HG03060 (cell line): ENCODE results near the gene PAX5.

Experiments
- ATAC-seq: cut with Tn5 transposase; IDR thresholded peaks from one replicate; pipeline ENCODE4 v1.9.1; 2021; ENCODE audit warnings: low read depth, moderate number of reproducible peaks; ENCODE audit not compliant: unreplicated experiment

The PAX5 gene

DNA sequence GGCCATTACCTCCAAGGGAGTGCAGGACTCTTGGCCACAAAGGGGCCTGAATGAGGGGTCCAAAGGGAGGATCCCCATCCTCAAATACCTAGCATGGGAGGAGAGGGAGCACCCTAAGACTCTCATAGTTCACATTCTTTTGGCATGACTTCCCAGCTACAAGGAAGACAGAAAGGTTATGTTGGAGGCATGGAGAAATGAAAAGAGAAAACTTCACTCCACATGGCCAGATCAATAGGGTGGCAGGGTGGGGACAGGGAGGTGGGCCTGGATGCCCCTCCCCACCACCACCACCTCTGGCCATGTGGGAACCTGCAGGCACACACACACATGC lies 97.6 kb downstream of the PAX5 start:
- ATAC-seq: no peak

DNA sequence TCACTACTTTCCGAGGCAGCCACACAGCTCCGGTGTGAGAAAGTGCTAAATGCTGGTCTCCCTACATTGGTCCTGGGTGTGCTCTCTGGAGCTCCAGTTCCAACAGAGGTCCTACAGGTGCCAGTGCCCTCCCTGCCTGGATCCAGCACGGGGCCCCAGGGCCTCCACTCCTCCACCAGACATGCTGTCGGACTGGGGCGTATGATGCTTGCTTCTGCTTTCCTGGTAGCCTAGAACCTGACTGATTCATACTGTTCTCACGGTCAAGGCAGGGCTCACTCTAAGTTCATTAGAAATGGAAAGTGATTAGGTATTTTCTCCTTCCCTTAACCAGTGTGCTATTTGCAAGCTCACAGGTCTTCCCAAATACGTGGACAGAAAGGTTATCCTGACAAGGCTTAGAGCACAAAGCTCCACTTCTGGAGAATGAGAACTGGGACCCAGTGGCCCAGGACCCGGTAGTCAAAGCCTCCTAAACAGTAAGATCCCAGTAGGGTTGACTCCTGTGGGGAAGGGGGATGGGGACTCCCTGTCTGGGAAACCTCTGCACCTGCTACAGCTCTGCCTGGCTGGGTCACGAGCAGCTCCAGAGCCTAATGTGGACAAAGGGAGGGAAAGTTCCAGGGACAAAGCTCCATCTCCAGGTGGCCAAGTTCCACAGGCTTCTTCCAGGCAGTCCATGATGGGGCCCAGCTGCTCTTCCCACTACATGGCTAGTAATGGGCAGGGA lies 98.1 kb downstream of the PAX5 start:
- ATAC-seq: no peak

DNA sequence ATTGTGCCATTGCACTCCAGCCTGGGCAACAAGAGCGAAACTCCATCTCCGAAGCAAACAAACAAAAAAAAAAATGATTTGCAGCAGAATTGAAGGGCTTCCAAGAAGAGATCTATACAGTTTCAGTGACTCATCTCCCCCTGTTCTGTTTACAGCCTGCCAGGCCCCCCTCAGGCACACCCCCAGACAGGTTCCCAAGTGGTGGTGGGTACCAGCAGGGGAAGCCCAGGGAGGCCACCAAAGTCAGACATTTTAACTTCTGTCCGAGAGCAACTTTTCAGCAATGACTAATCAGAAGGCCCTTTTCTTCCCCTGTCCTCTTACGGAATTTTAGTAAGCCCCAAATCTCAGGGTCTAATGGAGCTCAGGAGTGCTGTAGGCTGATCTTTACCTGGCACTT lies 98.7 kb downstream of the PAX5 start:
- no peak for ATAC-seq

DNA sequence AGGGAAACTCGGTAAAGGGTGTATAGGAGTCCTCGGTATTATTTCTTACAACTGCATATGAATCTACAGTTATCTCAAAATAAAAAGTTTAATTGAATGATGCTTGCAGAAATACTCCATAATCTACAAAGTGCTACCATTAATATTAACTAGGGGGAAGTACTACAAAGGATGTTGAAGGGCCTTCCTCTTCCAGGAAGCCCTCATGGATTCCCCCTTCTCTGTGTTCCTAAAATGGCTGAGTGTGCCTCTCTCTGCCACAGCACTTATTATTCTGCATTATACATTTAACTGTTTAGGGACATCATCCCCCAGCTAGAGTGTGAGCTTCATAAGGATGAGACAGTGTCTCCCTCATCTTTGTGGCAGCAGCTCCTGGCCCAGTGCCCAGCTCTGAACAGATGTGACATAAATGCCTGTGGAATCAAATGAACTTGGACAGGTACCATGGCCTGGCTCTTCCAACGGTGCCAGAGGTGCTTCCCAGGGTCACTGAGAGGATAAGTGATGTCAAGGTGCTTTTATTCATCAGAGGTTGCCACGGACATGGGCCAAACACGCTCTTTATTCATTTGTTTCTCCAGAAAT lies 99.5 kb downstream of the PAX5 start:
- no peak for ATAC-seq

DNA sequence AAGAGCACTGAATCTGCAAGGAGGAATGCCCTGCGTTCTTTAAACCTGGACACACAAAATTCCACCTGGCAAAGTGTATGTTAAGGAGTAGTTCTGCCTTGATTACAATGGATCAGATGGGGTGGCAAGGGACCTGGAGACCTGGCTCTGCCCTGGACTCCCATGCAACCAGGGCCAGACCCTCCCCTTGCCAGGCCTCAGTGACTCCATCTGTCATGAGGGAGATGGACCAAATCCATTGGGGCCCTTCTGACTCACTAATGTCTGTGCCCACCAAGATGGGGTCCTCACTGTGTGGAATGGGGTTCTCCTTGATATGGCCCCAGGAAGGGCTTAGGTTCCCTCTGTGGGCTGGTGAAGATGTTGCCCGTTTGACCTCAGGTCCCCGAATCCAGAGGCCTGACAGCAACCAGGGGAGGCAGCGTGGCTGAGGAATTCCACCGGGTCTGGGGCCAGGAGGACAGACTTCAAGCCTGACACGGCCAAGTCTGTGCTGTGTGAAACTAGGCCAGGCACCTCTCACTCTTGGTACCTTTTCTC lies 100.3 kb downstream of the PAX5 start:
- no peak for ATAC-seq

DNA sequence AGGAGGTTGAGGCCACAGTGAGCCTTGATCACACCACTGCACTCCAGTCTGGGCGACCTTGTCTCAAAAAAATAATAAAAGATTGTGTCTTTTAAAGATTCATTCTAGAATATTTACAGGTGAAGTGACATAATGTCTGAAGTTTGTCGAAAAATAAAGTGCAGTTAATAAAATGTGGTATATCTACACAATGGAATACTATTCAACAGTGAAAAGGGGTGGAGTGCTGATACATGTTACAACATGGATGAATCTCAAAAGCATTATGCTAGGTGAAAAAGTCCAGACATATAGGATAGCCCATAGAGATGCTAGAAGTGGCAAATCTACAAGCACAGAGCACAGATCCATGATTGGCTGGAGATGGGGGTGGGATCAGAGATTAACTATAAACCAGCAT lies 101.9 kb downstream of the PAX5 start:
- no peak for ATAC-seq

DNA sequence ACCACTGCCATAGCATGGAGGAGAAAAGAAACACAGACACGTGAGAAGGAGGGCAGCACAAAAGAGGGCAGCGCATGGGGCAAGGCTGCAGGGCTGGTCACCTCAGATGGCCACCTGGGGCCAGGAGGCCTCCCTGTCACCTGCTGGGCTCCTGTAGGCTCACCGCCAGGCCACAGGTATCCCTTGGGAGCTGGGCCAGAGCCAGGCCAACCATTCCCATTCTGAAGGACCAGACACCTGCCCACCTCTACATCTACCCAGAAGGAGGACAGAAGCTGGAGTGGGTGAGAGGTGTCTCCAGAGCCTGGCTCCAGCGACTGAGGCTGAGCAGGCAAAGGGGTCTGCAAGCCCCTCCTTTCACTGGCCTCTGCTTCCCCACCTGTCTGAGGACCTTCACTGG lies 103.1 kb downstream of the PAX5 start:
- ATAC-seq: no peak

DNA sequence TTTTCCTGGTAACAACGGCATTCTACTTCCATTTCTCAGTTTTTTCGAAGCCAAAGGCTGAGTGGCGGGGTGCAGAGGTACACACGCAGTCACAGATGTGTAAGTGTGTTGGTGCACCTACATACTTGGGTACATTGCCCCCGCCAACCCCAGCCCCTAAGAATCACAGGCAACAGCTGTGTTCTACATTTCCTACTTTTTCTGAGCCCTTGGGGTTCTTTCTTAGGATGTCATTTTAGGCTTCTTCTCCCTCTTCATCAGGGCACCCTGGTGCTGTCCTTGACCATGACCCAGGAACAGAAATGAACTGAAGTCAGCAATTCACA lies 104.8 kb downstream of the PAX5 start:
- no peak for ATAC-seq

DNA sequence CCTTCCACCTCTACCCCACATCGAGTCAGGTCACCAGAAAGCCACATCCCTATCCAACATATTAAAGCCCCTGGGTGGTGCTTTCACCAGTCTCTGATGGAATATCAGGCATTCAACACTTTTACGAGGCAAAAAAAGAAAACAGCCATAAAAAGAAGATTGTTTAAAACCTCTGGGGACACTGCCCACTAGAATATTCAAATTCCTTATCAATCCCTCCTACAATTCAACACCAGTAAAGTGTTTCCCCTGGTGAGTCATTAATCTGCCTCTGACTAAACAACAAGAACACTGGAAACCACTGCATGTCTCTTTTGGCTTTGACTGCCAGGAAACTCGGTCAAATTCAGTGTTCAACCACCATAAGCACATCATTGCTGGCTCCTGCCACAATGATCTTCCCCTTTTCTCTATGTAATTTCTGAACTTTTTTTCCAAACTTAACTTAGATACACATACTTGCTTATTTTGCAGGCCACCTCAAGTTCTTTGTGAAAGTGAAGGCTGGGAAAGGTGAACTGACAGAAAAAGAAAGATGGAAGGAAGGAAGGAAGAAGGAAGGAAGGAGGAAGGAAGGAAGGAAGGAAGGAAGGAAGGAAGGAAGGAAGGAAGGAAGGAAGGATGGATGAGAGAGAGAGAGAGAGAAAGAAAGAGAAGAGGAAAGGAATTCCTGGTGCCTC lies 105.3 kb downstream of the PAX5 start:
- peak; percentile 53 for ATAC-seq

DNA sequence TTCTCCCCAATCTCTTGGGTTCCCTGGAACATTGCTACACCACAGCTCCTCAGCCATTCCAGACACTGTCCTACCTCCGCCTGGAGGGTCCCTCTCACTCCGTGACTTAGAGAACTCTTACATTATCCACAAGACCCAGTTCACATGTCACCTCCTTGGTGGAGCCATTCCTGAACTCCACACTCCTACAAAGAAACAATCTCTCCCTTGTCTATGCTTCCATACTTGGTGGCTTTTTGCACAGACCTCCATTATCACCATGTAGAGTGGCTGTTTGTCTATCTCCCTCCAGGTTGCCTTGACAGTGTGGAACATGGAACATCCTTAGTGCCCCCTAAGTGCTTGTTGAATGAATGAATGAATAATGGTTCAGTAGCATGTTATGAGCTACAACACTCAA lies 105.9 kb downstream of the PAX5 start:
- ATAC-seq: no peak

DNA sequence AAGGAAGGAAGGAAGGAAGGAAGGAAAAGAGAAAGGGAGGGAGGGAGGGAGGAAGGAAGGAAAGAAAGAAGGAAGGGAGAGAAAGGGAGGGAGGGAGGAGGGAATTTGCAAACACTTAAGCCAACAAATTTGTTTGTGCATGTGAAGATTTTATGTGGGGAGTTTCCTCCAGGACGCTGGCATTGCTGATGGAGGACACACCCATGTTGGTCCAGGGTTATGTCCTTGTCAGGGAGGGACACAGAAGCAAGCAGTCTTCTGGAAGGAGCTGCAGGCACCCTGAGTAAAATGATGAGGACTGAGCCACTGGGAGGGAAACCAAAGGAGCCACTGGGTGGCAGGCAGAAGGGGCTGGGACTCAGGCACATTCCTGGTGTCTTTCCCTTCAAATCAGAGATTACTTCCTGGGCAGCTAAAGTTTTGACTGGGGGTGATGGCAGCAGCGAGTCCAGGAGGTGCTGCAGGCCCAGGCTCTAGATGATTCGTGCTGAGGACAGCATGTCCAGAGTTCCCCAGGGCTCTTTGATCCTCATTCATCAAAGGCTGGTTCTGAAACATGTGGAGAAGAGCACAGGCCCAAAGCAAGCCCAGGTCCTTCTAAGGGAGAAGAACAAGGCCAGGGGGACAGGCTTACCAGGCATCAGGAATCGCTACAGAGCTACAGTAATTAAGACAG lies 109.2 kb downstream of the PAX5 start:
- no peak for ATAC-seq

DNA sequence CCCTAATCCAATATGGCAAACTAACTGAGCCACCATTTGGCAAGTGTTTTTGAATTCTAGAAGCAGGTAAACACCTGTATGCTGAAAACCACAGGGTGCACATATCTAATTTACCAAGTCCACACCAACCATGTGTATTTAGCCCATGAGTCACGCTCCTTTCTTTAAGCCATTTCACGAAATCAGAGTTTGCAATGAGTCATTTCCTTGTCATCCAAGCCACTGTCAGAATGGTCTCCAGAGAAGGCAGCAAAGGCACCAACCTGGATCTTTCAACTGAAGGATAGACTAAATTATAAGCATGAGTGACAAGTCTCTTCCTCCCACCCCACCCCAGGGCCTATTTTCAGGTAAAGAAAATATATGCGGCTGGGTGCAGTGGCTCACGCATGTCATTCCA lies 110.0 kb downstream of the PAX5 start:
- ATAC-seq: no peak

DNA sequence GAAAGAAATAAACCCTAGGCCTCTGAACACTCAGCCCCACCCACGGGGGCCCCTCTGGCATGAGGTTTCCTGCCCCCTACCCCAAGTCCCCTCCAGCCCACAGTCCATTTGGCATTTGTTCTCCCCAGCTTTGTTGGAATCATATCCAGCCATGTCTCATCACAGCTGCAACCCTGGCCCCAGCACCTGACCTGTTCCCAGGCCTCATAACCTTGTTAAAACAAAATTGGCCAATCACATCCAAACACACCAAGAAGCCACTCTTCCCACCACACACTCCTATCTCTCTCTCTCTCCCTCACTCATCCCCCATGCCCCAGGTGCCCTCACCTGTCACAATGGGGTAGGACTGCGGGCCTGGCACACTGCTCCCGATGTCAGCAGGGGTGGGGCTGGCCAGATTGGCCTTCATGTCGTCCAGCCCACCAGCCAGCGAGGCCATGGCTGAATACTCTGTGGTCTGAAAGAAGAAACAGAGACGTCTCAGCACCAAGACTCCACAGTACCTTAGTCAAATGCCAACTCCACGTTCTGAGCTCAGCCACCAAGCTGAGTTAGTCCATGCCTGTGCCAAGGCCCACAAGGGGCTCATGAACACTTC lies 110.9 kb downstream of the PAX5 start:
- ATAC-seq: no peak

DNA sequence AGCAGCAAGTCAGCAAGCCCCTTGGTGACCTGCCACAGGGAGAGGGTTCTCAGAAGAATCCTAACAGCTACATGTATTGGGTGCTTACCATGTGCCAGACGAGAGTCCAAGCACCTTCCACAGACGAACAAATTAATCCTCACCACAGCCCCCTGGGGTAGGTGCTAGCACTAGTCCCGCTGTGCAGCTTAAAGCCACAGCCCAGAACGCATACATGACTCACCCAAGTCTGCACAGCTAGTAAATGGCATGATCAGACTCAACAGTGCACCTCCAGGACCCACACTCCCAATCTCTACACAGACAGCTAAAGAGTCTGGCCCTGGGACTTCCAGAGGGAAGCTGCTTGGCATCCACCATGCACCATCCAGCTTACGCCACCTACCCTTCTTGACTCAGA lies 111.5 kb downstream of the PAX5 start:
- no peak for ATAC-seq

DNA sequence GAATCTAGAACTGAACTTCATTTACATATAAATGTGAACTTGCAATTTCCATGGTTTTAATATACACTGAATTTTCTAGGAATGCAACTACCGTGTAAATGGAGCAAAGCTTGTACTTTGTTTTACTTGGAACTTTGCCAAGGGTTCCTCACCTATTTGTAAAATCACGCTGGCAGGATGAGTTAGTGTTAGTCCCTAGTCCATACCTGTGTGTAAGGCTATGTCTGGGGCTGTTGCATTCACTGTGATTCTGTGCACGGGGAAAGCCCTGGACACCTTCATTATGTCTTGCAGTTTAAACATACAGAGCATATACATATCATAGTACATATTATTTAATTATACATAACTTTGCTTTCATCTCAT lies 119.9 kb downstream of the PAX5 start:
- ATAC-seq: no peak

DNA sequence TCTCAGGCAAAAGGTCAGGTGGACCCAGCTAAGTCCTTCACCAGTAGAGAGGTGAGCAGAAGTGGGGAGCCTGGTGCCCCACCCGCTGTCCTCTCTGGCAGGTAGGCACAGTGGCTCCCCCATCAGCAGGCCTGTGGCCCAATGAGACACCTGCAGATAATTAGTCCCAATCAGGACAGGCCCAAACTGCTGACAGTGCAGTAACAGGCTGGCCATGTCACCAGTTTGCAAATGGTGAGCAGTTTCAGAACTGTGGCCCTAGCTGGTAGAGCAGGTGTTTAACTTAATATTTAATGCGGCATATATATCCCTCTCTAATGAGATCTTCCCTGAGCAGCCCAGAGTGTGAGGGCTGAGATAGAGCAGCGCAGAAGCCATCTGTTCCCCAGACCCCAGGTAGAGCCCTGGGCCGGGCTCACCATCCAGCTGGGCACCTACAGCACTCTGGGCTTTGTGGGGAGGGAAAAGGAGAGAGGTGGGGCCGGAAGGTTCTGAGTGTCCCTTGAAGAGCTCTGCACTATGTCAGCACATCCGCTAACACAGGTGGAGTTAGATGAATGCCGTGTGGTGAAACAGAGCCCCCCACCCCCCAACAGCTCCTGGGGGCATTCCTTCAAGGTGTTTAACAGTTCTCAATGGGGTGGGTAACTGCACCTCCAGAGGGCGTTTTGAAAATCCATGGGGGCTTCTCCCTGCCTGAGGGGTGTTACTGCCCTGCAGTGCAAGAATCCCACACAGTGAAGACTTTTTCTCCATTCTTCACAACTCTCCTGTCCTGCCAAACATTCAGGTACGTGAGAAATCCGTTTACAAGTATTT lies 120.5 kb downstream of the PAX5 start:
- ATAC-seq: no peak

DNA sequence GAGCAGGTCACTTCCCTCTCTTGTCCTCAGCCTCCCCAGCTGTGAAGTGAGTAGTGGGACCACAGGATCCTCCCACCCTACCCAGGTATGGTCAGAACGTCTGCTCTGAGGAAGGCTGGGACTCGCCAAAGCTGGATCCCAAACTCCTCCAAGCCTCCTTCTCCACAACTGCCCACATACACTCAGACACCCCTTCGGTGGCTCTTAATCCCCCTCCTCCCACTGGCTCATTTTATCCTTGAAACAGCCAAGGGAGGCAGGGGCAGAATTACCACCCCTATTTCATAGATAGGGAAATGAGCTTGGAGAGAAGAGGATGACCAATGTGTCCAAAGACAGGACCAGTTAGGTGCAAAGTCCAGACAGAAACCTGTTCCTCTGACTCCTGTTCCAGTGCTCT lies 121.4 kb downstream of the PAX5 start:
- no peak for ATAC-seq

DNA sequence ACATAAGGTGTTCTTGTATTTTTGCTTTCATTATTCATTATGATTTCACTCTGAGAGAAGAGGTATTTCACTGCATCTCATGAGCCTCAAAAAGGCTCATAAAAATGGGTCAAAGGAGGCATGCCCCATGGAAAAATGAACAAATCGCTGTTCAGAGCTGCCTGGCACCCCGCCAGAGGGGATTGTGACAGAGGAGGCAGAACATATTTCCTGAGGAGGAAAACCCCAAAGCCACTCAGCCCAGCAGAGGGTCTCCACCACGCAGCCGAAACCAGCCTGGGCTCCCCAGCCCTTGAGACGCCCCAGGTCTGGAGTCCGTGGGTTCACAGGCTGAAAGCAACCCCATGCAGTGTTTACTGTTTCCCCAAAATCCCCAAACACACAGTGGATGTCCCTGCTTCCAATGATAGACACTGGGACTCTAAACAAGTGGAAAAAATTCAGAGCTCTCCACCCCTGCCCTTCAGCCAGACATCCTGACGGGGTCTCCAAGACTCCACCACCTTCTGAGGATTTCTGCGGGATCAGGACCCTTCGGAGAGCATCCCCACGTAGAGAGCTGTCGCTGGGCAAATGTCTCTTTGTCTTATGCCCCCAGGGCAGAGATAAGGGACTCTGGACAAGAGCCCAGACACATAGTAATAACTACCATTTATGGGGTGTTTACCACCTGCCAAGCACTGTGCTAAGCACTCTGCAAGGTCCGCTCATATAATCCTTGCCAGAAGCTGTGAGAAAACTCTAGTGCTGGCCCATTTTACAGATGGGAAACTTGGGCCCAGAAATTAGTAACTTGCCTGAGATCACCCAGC lies 122.3 kb downstream of the PAX5 start:
- ATAC-seq: no peak

DNA sequence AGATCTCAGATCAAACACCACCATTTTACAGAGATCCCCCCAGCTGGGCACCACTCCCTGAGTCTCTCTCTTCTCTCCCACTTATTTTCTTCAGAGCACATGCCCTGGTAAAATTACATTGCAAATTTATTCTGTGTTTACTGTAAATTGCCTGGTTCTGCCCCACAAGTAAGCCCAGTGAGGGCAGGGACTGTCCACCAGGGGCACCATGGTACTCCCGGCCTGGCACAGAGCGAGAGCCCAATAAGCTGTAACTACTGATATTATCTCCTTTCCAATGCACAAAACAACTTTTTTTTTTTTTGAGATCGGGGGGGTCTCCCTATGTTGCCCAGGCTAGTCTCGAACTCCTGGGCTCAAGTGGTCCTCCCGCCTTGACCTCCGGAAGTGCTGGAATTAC lies 123.0 kb downstream of the PAX5 start:
- ATAC-seq: no peak

DNA sequence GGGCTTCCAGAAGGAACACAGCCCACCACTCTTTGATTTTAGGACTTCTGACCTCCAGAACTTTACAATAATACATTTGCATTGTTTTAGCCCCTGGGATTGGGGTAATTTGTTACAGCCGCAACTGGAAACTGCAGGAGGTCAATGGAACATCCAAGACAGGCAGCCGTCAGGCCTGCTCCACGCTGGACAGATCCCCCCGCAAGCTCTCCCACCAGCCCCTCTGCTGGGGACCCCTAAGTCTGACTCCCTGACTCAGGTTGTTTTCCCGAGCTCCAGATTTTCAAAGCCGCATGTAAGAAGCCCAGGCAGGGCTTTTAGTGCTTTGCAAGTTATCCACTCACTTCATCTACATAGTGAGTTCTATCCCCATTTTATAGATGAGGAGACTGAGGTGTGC lies 127.6 kb downstream of the PAX5 start:
- ATAC-seq: no peak
